Choroid plexus epithelial cell (primary cell): ENCODE data around the gene CLINT1.

Experiments used
- DNase-seq: peaks from one replicate; pipeline ENCODE4 v3.0.0-alpha.2; 2010; ENCODE audit warnings: low read depth
- H3K4me3 ChIP-seq: 2 replicates; pipeline ENCODE4 v1.5.1; 2011; ENCODE audit warnings: low read depth, mild to moderate bottlenecking, control low read depth, low read length, moderate library complexity
- CTCF ChIP-seq: conservative IDR thresholded peaks from 2 replicates; pipeline ENCODE4 v1.5.1; 2011; ENCODE audit warnings: low read depth, mild to moderate bottlenecking, control low read depth, inconsistent platforms, low read length, moderate library complexity

The CLINT1 gene

GRCh38 chr5:157735991-157736390 lies 123.0 kb downstream of the CLINT1 start:
- no peak overlapping the region for H3K4me3 ChIP-seq
- TF ChIP-seq CTCF, result no peak
- DNase-seq, result no peak
